Lower leg skin (tissue), 3 donors: ENCODE measurements around the gene COL27A1.

Experiments
- POLR2A ChIP-seq, 2 donors: fragments of 450-650 bp; IDR thresholded peaks; one replicate each; pipeline ENCODE4 v1.6.1; 2016 to 2017; ENCODE audit warnings: antibody characterized with exemption in 2 of 2, mild to moderate bottlenecking in 1 of 2, moderate library complexity in 1 of 2
- TF ChIP-seq, protein P1 (sequence below), 3 donors: fragments of 450-650 bp; IDR thresholded peaks; one replicate each; pipeline ENCODE4 v1.5.1; 2016; ENCODE audit warnings: antibody characterized with exemption in 3 of 3, mild to moderate bottlenecking in 3 of 3, moderate library complexity in 2 of 3

DNA sequence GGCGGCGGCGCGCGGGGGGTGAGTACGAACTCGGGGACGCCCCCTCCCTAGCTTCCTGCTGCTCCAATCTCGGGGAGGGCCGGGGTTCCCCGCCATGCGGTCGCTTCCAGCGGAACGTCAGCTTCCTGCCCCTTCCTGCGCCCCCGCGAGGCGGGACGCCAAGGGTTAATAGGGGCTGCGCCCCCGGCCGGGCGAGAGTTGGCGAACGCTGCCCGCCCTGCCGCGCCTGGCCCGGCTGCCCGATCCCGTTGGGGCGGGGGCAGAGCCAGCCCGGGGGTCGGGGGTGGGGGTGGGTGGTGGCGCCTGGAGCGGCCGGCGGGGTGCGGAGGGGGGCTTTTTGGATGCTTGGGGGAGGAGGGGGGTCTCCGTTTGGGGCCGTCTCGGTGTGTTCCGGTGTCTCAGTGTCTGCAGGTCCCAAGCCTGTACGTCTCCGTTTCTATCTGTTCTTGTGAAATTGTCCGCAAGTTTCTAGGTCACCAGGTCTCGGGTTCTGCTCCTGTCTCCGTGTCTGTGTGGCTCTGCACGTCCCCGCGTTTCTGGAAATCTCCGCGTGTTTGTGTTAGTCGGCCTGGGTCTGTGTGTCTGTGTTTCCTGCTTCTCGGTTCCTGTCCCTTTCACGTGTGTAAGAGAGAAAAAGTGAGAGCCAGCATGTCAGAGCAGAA, 789 bp downstream of the COL27A1 start:
- TF ChIP-seq, protein P1, sequence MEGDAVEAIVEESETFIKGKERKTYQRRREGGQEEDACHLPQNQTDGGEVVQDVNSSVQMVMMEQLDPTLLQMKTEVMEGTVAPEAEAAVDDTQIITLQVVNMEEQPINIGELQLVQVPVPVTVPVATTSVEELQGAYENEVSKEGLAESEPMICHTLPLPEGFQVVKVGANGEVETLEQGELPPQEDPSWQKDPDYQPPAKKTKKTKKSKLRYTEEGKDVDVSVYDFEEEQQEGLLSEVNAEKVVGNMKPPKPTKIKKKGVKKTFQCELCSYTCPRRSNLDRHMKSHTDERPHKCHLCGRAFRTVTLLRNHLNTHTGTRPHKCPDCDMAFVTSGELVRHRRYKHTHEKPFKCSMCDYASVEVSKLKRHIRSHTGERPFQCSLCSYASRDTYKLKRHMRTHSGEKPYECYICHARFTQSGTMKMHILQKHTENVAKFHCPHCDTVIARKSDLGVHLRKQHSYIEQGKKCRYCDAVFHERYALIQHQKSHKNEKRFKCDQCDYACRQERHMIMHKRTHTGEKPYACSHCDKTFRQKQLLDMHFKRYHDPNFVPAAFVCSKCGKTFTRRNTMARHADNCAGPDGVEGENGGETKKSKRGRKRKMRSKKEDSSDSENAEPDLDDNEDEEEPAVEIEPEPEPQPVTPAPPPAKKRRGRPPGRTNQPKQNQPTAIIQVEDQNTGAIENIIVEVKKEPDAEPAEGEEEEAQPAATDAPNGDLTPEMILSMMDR (IDR thresholded peaks at IDR 0.05) = no peak
- no peak for TF ChIP-seq POLR2A (IDR thresholded peaks at IDR 0.05)
